PC-3 (cell line): ENCODE data around the gene KCNG2. TPM values are rescaled to one million over a fixed set of nuclear protein-coding genes. Genes with fewer than 3 reads are reported as not detected.

Source experiments
- ATAC-seq: fragments of 200-7000 bp; cut with Tn5 transposase; 2 replicates; pipeline ENCODE4 v1.9.1; 2020; ENCODE audit warnings: mild to moderate bottlenecking, moderate library complexity
- BruUV-seq: library from RNA; stranded (reverse); fragments of 400-500 nt; replicated peaks from 2 replicates; lab custom pipeline; 2021; lab: Mats Ljungman, UMichigan
- CTCF ChIA-PET: fragments of 300-600 bp; sonication (Branson Sonifier 250); formaldehyde crosslinking; loops from one replicate; lab custom pipeline; 2022; ENCODE audit warnings: antibody characterized with exemption; lab: Charles Lee
- POLR2A ChIA-PET: fragments of 300-600 bp; sonication (Branson Sonifier 250); formaldehyde crosslinking; loops from one replicate; lab custom pipeline; 2022; ENCODE audit warnings: antibody characterized with exemption; ENCODE audit not compliant: unreplicated experiment; lab: Charles Lee
- DNase-seq: peaks from one replicate; pipeline ENCODE4 v3.0.0-alpha.2; 2015
- H2AFZ ChIP-seq: fragments of 300-600 bp; sonication (generic); 2 replicates; pipeline ENCODE4 v1.6.0; 2016; ENCODE audit warnings: antibody characterized with exemption, low read length
- H3F3A ChIP-seq: fragments of 300-600 bp; sonication (generic); one replicate; pipeline ENCODE4 v1.6.0; 2017; ENCODE audit warnings: antibody characterized with exemption, low read length, control low read depth, mild to moderate bottlenecking; ENCODE audit not compliant: unreplicated experiment
- H3K27ac ChIP-seq: fragments of 300-600 bp; sonication (generic); 2 replicates; pipeline ENCODE4 v1.5.1; 2016; ENCODE audit warnings: mild to moderate bottlenecking, low read length
- H3K27me3 ChIP-seq: fragments of 300-600 bp; sonication (generic); 2 replicates; pipeline ENCODE4 v1.6.1; 2016; ENCODE audit warnings: low read length, mixed read lengths
- H3K36me3 ChIP-seq: fragments of 300-600 bp; sonication (generic); 2 replicates; pipeline ENCODE4 v1.6.1; 2016; ENCODE audit warnings: low read depth, mixed run types, low read length, mixed read lengths
- H3K4me1 ChIP-seq: fragments of 300-600 bp; sonication (generic); 2 replicates; pipeline ENCODE4 v1.5.1; 2016; ENCODE audit warnings: low read length; ENCODE audit not compliant: insufficient read depth
- H3K4me2 ChIP-seq: fragments of 300-600 bp; sonication (generic); 2 replicates; pipeline ENCODE4 v1.6.0; 2016; ENCODE audit warnings: low read length
- H3K4me3 ChIP-seq: fragments of 300-600 bp; sonication (generic); 2 replicates; pipeline ENCODE4 v1.5.1; 2016; ENCODE audit warnings: mild to moderate bottlenecking, low read length, mixed read lengths
- H3K79me2 ChIP-seq: fragments of 300-600 bp; sonication (generic); 2 replicates; pipeline ENCODE4 v1.6.1; 2017; ENCODE audit warnings: low read length, mixed read lengths
- H3K9ac ChIP-seq: fragments of 300-600 bp; sonication (generic); 2 replicates; pipeline ENCODE4 v1.6.0; 2016; ENCODE audit warnings: mild to moderate bottlenecking, low read length
- H3K9me2 ChIP-seq: fragments of 300-600 bp; sonication (generic); replicated peaks from 2 replicates; pipeline ENCODE4 v1.6.1; 2016; ENCODE audit warnings: mixed run types, low read length, mixed read lengths
- H3K9me3 ChIP-seq: fragments of 300-600 bp; sonication (generic); 2 replicates; pipeline ENCODE4 v1.6.1; 2016; ENCODE audit warnings: low read length, mixed read lengths
- H4K20me1 ChIP-seq: fragments of 300-600 bp; sonication (generic); 2 replicates; pipeline ENCODE4 v1.6.1; 2016; ENCODE audit warnings: low read length, mixed read lengths
- EZH2 ChIP-seq: fragments of 300-600 bp; sonication (generic); IDR thresholded peaks from one replicate; pipeline ENCODE4 v1.6.1; 2017; ENCODE audit warnings: antibody characterized with exemption, mild to moderate bottlenecking, low read length; ENCODE audit not compliant: unreplicated experiment
- EZH2phosphoT487 ChIP-seq: fragments of 300-600 bp; sonication (generic); IDR thresholded peaks from 2 replicates; pipeline ENCODE4 v1.6.1; 2018; ENCODE audit warnings: mild to moderate bottlenecking, antibody characterized with exemption, low read length, borderline replicate concordance
- intact Hi-C: fragments of 100-400 bp; cut with micrococcal nuclease; formaldehyde crosslinking; loops from 2 replicates; pipeline ENCODE4 v1.9.0; 2023
- total RNA-seq: library from RNA; depleted of rRNA; stranded (reverse); fragments of >200 nt; gene quantifications from 2 replicates; pipeline ENCODE4 v1.2.3, GENCODE V29; 2014
- TF ChIP-seq, protein P1 (sequence below): fragments of 300-600 bp; sonication (generic); conservative IDR thresholded peaks from 2 replicates; pipeline ENCODE4 v1.5.1; 2017; ENCODE audit warnings: antibody characterized with exemption, low read depth, mild to moderate bottlenecking, low read length

The KCNG2 gene
- total RNA-seq, 1 experiment from 2014 or later, result not detected

DNA sequence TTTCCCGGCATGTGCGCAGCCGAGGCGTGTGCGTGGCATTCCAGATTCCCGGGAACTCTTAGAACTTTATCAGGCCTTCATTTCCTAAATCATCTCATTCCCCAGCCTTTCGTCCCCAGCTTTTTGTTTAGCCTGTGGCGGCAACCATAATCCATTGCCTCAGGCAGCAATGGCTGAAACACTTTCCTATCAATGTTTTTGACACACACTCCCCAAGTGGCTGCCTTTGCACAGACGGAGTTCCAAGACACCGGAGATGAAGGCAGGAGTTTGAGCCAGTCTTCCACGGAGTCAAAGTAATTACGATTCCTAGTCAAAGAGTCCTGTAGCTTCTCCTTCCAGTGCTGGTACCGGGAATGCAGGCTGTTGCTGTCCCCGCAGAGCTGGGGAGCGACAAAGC lies 64.8 kb downstream of the KCNG2 start:
- Histone ChIP-seq H3K4me1 (peaks cover 3% of the 10 kb centered on the region; the same call in 1 of the 2 replicates), H2AFZ (no peak overlapping the region), H3K9me3 (peaks cover 9% of the 10 kb centered on the region; the same call in 1 of the 2 replicates), H3K27me3 (peaks cover 22% of the 10 kb centered on the region), H4K20me1 (no peaks in the 10 kb centered on the region), H3K36me3 (no peaks in the 10 kb centered on the region), H3K4me2 (no peak overlapping the region), H3K4me3 (no peak overlapping the region), H3F3A (no peaks in the 10 kb centered on the region), H3K79me2 (no peaks in the 10 kb centered on the region), H3K9me2 (no peaks in the 10 kb centered on the region), H3K9ac (no peak overlapping the region), H3K27ac (no peak overlapping the region)
- intact Hi-C loops, result no loop called here
- TF ChIP-seq EZH2phosphoT487 (no peak), EZH2 (no peak)
- TF ChIP-seq, protein P1, sequence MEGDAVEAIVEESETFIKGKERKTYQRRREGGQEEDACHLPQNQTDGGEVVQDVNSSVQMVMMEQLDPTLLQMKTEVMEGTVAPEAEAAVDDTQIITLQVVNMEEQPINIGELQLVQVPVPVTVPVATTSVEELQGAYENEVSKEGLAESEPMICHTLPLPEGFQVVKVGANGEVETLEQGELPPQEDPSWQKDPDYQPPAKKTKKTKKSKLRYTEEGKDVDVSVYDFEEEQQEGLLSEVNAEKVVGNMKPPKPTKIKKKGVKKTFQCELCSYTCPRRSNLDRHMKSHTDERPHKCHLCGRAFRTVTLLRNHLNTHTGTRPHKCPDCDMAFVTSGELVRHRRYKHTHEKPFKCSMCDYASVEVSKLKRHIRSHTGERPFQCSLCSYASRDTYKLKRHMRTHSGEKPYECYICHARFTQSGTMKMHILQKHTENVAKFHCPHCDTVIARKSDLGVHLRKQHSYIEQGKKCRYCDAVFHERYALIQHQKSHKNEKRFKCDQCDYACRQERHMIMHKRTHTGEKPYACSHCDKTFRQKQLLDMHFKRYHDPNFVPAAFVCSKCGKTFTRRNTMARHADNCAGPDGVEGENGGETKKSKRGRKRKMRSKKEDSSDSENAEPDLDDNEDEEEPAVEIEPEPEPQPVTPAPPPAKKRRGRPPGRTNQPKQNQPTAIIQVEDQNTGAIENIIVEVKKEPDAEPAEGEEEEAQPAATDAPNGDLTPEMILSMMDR, result no peak
- CTCF ChIA-PET, result no interaction called here
- ATAC-seq, result no peak
- BruUV-seq, result no TSS peak
- no peak for DNase-seq
- POLR2A ChIA-PET, result no interaction called here

DNA sequence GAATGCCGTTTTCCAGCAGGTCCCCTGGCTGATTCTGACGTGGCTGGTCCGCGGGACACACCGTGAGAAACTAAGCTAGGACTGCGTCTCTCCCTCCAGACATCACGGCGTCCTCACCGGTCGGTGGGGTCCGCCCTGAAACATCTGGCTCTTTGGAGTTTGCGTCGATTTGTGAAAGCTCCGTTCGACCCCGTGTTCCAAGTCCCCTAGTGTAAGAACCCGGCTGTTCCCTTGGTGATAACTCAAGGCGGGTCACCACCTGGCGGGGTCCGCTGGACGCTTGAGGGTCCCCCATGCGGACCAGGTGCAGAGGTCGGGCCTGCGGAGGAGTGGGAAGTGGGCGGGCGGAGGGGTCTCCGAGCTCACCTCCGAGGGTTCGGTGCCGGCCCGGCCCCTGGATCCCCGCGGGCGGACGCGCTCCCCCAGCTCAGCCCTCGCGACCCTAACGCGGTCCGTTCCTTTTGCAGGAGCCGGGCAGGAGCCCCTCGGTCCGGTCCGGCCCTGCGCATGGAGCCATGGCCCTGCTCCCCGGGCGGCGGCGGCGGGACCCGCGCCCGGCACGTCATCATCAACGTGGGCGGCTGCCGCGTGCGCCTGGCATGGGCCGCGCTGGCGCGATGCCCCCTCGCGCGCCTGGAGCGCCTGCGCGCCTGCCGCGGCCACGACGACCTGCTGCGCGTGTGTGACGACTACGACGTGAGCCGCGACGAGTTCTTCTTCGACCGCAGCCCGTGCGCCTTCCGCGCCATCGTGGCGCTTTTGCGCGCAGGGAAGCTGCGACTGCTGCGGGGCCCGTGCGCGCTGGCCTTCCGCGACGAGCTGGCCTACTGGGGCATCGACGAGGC lies 65.6 kb downstream of the KCNG2 start:
- H4K20me1 ChIP-seq, result no peaks in the 10 kb centered on the region
- DNase-seq, result no peak
- H3K36me3 ChIP-seq, result no peaks in the 10 kb centered on the region
- H3F3A ChIP-seq, result no peaks in the 10 kb centered on the region
- TF ChIP-seq EZH2 (no peak), EZH2phosphoT487 (no peak)
- TF ChIP-seq, protein P1, result no peak
- H3K4me3 ChIP-seq, result no peak overlapping the region
- ChIA-PET POLR2A (no interaction called here), CTCF (no interaction called here)
- intact Hi-C loops, result no loop called here
- peaks cover 22% of the 10 kb centered on the region for H3K27me3 ChIP-seq
- H3K9ac ChIP-seq, result no peak overlapping the region
- H3K9me2 ChIP-seq, result no peaks in the 10 kb centered on the region
- no peaks in the 10 kb centered on the region for H3K79me2 ChIP-seq
- ATAC-seq, result no peak
- H3K4me2 ChIP-seq, result no peak overlapping the region
- H3K27ac ChIP-seq, result no peak overlapping the region
- H3K4me1 ChIP-seq, result peaks cover 3% of the 10 kb centered on the region; the same call in 1 of the 2 replicates
- peaks cover 9% of the 10 kb centered on the region; the same call in 1 of the 2 replicates for H3K9me3 ChIP-seq
- BruUV-seq, result no TSS peak
- H2AFZ ChIP-seq, result no peak overlapping the region
